Gastroesophageal sphincter (tissue), 3 donors: ENCODE data around the gene PLEKHM2.

Experiments
- POLR2A ChIP-seq, 2 donors: fragments of 450-650 bp; IDR thresholded peaks; one replicate each; pipeline ENCODE4 v1.6.1; 2017; ENCODE audit warnings: antibody characterized with exemption in 2 of 2, mild to moderate bottlenecking in 2 of 2, moderate library complexity in 1 of 2
- POLR2AphosphoS5 ChIP-seq: sonication (generic); formaldehyde crosslinking; IDR thresholded peaks from one replicate; pipeline ENCODE4 v1.6.1; 2017; ENCODE audit warnings: antibody characterized with exemption
- TF ChIP-seq, protein P1 (sequence below), 4 experiments: fragments of 200-600 bp in 2 of 4; fragments of 450-650 bp in 2 of 4; sonication (generic) in 1 of 4; IDR thresholded peaks; one replicate each; pipeline ENCODE4 v1.5.1; 2017 to 2019; ENCODE audit warnings: antibody characterized with exemption in 4 of 4, mild to moderate bottlenecking in 2 of 4, moderate library complexity in 2 of 4

DNA sequence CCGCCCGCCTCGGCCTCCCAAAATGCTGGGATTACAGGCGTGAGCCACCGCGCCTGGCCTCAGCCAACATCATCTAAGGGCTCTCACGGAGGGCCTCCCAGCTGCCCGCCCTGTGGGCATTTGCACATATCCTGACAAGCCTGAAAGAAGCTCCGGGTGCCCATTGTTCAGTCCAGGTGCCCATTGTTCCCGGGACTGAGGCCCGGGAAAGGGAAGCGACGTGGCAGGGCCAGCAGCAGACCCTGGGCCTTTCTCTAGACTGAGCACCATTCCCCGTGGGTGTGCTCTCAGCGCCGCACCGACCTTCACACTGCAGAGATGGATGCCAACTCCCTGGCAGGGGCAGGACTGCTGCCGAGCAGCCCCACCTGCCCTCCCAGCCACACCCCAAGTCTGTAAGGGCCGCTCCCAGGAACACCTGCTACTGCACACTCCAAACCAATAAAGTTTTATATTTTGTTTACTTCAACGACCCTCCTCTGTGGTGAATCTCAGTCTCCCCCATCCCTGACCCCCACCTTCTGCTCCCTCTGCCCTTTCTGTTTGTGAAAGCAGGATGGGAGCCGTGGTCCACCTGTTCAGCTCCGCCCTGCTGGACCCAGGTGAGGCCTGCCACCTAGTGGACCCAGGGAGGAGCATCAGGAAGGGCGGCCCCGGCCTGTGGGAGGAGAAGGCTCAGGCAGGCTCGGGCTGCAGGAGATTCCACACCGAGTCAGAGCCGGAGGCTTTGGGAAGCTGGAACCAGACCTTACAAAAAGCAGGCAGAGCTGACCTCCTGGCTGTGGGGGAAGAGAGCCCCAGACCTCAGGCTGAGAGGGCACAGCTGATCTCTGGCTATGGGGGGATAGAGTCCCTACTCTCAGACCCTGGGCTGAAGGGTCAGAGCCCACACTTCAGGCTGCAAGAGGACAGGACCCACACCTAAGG lies 57.1 kb downstream of the PLEKHM2 start:
- TF ChIP-seq POLR2AphosphoS5 (no peak), POLR2A (IDR thresholded peaks at IDR 0.05) (no peak)
- TF ChIP-seq, protein P1, sequence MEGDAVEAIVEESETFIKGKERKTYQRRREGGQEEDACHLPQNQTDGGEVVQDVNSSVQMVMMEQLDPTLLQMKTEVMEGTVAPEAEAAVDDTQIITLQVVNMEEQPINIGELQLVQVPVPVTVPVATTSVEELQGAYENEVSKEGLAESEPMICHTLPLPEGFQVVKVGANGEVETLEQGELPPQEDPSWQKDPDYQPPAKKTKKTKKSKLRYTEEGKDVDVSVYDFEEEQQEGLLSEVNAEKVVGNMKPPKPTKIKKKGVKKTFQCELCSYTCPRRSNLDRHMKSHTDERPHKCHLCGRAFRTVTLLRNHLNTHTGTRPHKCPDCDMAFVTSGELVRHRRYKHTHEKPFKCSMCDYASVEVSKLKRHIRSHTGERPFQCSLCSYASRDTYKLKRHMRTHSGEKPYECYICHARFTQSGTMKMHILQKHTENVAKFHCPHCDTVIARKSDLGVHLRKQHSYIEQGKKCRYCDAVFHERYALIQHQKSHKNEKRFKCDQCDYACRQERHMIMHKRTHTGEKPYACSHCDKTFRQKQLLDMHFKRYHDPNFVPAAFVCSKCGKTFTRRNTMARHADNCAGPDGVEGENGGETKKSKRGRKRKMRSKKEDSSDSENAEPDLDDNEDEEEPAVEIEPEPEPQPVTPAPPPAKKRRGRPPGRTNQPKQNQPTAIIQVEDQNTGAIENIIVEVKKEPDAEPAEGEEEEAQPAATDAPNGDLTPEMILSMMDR (IDR thresholded peaks at IDR 0.05), result peak in 3 of 4 experiments; percentile 79 to 88 (median 85)
